ENCODE data around the gene TECPR2. TPM values are rescaled to one million over a fixed set of nuclear protein-coding genes. Genes with fewer than 3 reads are reported as not detected.
"Not testable (repeated sequence)": the region's sequence is repeated elsewhere in the genome, so short reads cannot be mapped to it uniquely, and the experiment has no call there.

The TECPR2 gene
- total RNA-seq, 1 experiment from 2014 or later, result 4.8 TPM

- no peak overlapping the region for H3K4me3 ChIP-seq
- no peaks in the 10 kb centered on the region for H3K27me3 ChIP-seq (replicated peaks)
Observed at GRCh38 chr14:102321456-102322422, 41.0 kb upstream of the TECPR2 start.

GRCh38 chr14:102323102-102323501 is 39.6 kb upstream of the TECPR2 start:
- no peak overlapping the region for H3K27ac ChIP-seq

More at GRCh38 chr14:102321456-102322422, 41.0 kb upstream of the TECPR2 start:
- Histone ChIP-seq H3K9me3 (replicated peaks) (no peaks in the 10 kb centered on the region), H3K27ac (no peak overlapping the region), H3K4me1 (replicated peaks) (peaks cover 23% of the 10 kb centered on the region), H3K36me3 (peaks cover 7% of the 10 kb centered on the region)
- no peak for DNase-seq (ENCODE audit: low read depth in 1 of 2, low spot score in 2 of 2)

GRCh38 chr14:102325791-102326345 is 36.9 kb upstream of the TECPR2 start:
- no peaks in the 10 kb centered on the region for H3K9me3 ChIP-seq (replicated peaks)
- no peaks in the 10 kb centered on the region for H3K27me3 ChIP-seq (replicated peaks)
- H3K27ac ChIP-seq, result no peak overlapping the region
- no peak for DNase-seq (ENCODE audit: low read depth in 1 of 2, low spot score in 2 of 2)
- H3K4me3 ChIP-seq, result no peak overlapping the region
- H3K36me3 ChIP-seq, result no peaks in the 10 kb centered on the region; the same call in none of the 2 replicates
- H3K4me1 ChIP-seq (replicated peaks), result no peaks in the 10 kb centered on the region

More at GRCh38 chr14:102323102-102323501, 39.6 kb upstream of the TECPR2 start:
- H3K4me3 ChIP-seq, result no peak overlapping the region
- DNase-seq (ENCODE audit: low read depth in 1 of 2, low spot score in 2 of 2), result peak; percentile 26 to 68
- H3K4me1 ChIP-seq (replicated peaks), result peaks cover 14% of the 10 kb centered on the region
- H3K27me3 ChIP-seq (replicated peaks), result no peaks in the 10 kb centered on the region
- no peaks in the 10 kb centered on the region for H3K9me3 ChIP-seq (replicated peaks)
- H3K36me3 ChIP-seq, result peaks cover 7% of the 10 kb centered on the region

DNA sequence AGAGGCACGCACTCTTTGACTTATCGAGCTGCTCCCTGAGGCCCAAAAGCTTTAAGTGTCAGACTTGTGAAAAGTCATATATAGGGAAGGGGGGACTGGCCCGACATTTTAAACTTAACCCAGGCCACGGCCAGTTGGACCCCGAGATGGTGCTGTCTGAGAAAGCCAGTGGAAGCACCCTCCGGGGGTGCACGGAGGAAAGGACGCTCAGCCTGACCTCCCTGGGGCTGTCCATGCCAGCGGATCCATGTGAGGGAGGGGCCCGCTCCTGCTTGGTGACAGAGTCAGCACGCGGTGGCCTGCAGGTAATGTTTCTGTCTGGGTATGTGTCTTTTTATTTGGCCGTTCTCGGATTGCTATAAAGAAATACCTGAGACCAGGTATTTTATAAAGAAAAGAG is 36.2 kb upstream of the TECPR2 start:
- Histone ChIP-seq H3K36me3 (peaks cover under 1% of the 10 kb centered on the region), H3K4me3 (no peak overlapping the region), H3K27ac (no peak overlapping the region), H3K4me1 (replicated peaks) (no peaks in the 10 kb centered on the region), H3K9me3 (replicated peaks) (no peaks in the 10 kb centered on the region), H3K27me3 (replicated peaks) (no peaks in the 10 kb centered on the region)
- DNase-seq (ENCODE audit: low read depth in 1 of 2, low spot score in 2 of 2), result no peak

DNA sequence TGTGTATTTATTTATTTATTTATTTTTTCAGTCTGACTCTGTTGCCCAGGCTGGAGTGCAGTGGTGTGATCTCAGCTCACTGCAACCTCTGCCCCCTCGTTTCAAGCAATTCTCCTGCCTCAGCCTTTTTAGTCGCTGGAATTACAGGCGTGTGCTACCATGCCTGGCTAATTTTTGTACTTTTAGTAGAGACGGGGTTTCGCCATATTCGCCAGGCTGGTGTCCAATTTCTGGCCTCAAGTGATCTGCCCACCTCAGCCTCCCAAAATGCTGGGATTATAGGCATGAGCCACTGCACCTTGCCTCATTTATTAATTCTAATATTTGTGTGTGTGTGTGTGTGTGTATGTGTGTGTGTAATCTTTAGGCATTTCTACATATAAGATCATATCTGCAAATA is 33.4 kb upstream of the TECPR2 start:
- not testable (repeated sequence) for H3K27me3 ChIP-seq (replicated peaks); H3K27ac ChIP-seq; DNase-seq (ENCODE audit: low read depth in 1 of 2, low spot score in 2 of 2); H3K4me1 ChIP-seq (replicated peaks); H3K4me3 ChIP-seq; H3K9me3 ChIP-seq (replicated peaks); H3K36me3 ChIP-seq

- no peak for DNase-seq (ENCODE audit: low read depth in 1 of 2, low spot score in 2 of 2)
- no peak overlapping the region for H3K4me3 ChIP-seq
- peaks cover 6% of the 10 kb centered on the region for H3K36me3 ChIP-seq
- H3K9me3 ChIP-seq (replicated peaks), result no peaks in the 10 kb centered on the region
- no peaks in the 10 kb centered on the region for H3K27me3 ChIP-seq (replicated peaks)
- no peaks in the 10 kb centered on the region for H3K4me1 ChIP-seq (replicated peaks)
- no peak overlapping the region for H3K27ac ChIP-seq
Observed at GRCh38 chr14:102330806-102331205, 31.9 kb upstream of the TECPR2 start.

GRCh38 chr14:102333390-102333789 is 29.4 kb upstream of the TECPR2 start:
- peaks cover 13% of the 10 kb centered on the region for H3K36me3 ChIP-seq
- no peaks in the 10 kb centered on the region for H3K27me3 ChIP-seq (replicated peaks)
- no peak overlapping the region for H3K4me3 ChIP-seq
- no peak for DNase-seq (ENCODE audit: low read depth in 1 of 2, low spot score in 2 of 2)
- H3K9me3 ChIP-seq (replicated peaks), result no peaks in the 10 kb centered on the region
- H3K27ac ChIP-seq, result no peak overlapping the region
- H3K4me1 ChIP-seq (replicated peaks), result no peaks in the 10 kb centered on the region

DNA sequence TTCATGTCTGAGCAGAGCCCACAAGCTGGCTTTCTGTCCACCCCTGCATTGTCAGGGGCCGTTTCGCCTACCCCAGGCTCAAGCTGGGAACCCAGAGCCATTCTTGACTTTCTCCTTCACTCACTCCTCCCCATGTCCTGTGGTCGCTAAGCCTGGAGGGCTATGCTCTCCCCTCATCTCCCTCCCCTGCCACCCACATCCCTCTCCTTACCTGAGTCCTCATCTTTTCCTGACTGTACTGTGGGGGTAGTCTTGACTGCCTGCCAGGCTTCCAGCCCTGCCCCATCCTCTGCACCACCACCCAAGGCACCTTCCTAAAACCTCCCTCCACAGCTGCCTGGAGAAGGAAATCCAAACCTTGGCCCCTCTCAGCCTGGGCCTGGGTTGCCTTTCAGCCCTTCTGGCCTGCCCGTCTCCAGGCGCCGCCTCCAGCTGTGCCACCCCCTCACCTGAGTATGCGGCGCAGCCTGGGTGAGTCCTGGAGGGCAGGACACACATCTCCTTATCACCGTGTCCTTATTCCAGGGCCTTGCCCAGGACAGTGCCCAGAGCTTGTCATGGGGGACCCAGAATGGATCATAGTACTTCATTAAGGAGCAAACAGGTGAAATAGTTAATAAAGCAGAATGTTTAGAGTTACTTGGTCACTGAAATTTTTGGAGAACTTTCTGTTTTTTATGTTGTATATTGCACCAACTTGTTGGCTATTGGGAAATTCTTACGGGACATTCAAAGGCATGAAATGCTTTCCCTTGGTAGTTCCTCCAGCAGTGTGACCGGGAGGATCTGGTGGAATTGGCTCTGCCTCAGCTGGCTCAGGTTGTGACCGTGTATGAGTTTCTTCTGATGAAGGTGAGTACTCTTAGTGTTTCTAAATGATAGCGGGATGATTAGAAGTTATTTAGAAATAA is 28.7 kb upstream of the TECPR2 start:
- no peak overlapping the region for H3K4me3 ChIP-seq
- no peaks in the 10 kb centered on the region for H3K4me1 ChIP-seq (replicated peaks)
- H3K27ac ChIP-seq, result no peak overlapping the region
- H3K9me3 ChIP-seq (replicated peaks), result no peaks in the 10 kb centered on the region
- H3K36me3 ChIP-seq, result peaks cover 19% of the 10 kb centered on the region
- no peak for DNase-seq (ENCODE audit: low read depth in 1 of 2, low spot score in 2 of 2)
- no peaks in the 10 kb centered on the region for H3K27me3 ChIP-seq (replicated peaks)

GRCh38 chr14:102335163-102335562 is 27.6 kb upstream of the TECPR2 start:
- H3K4me3 ChIP-seq, result no peak overlapping the region
- H3K9me3 ChIP-seq (replicated peaks), result no peaks in the 10 kb centered on the region
- H3K27ac ChIP-seq, result no peak overlapping the region
- H3K36me3 ChIP-seq, result peaks cover 19% of the 10 kb centered on the region
- DNase-seq (ENCODE audit: low read depth in 1 of 2, low spot score in 2 of 2), result no peak
- no peaks in the 10 kb centered on the region for H3K4me1 ChIP-seq (replicated peaks)
- no peaks in the 10 kb centered on the region for H3K27me3 ChIP-seq (replicated peaks)

- Histone ChIP-seq H3K9me3 (replicated peaks) (no peaks in the 10 kb centered on the region), H3K36me3 (peaks cover 24% of the 10 kb centered on the region), H3K4me1 (replicated peaks) (no peaks in the 10 kb centered on the region), H3K4me3 (no peak overlapping the region), H3K27me3 (replicated peaks) (no peaks in the 10 kb centered on the region), H3K27ac (no peak overlapping the region)
- no peak for DNase-seq (ENCODE audit: low read depth in 1 of 2, low spot score in 2 of 2)
Observed at GRCh38 chr14:102338724-102339123, 24.0 kb upstream of the TECPR2 start.

GRCh38 chr14:102341566-102341965 is 21.2 kb upstream of the TECPR2 start:
- H3K36me3 ChIP-seq, result peaks cover 40% of the 10 kb centered on the region
- H3K4me3 ChIP-seq, result no peak overlapping the region
- H3K27me3 ChIP-seq (replicated peaks), result no peaks in the 10 kb centered on the region
- no peak overlapping the region for H3K27ac ChIP-seq
- H3K4me1 ChIP-seq (replicated peaks), result no peaks in the 10 kb centered on the region
- no peak for DNase-seq (ENCODE audit: low read depth in 1 of 2, low spot score in 2 of 2)
- H3K9me3 ChIP-seq (replicated peaks), result no peaks in the 10 kb centered on the region

DNA sequence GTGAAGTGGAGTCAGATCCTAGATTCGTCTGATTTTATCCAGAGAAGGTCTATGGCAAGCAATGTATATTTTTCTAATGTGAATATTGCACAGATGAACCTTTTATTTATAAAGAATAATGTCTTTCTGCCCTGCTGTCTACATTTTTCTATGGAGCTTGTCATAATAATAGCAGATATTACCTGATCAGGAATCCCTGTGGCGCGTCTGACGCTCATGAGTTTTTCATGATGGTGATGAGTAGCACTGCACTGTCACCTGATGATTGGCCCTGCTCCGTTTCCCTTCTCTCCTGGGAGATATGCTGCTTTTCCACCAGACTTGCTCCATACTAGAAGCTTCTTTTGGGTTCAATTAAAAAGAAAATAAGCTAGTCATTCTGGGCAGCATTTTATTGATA is 20.5 kb upstream of the TECPR2 start:
- H3K27ac ChIP-seq, result no peak overlapping the region
- no peaks in the 10 kb centered on the region for H3K9me3 ChIP-seq (replicated peaks)
- H3K27me3 ChIP-seq (replicated peaks), result no peaks in the 10 kb centered on the region
- H3K36me3 ChIP-seq, result peaks cover 40% of the 10 kb centered on the region
- DNase-seq (ENCODE audit: low read depth in 1 of 2, low spot score in 2 of 2), result no peak
- H3K4me1 ChIP-seq (replicated peaks), result no peaks in the 10 kb centered on the region
- no peak overlapping the region for H3K4me3 ChIP-seq

DNA sequence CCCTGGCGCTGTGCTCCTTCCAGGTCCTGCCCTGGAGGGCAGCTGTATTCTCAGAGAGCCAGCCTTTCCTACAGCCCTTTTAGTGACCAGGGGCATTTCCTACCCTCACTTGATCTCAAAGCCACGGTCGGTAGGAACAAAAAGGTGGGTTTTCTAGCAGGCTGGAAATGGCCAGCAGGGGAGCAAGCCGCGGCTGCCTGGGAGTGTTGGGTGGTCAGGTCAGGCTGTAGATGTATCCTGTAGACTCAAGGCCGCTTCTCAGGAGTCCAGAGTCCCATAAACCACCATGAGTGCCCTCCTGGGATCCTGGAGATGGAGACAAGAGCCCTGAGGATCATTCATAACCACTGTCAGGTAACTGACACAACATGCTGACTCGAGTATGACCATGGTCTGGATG is 18.7 kb upstream of the TECPR2 start:
- no peak for DNase-seq (ENCODE audit: low read depth in 1 of 2, low spot score in 2 of 2)
- Histone ChIP-seq H3K36me3 (peaks cover 45% of the 10 kb centered on the region), H3K27me3 (replicated peaks) (no peaks in the 10 kb centered on the region), H3K4me3 (no peak overlapping the region), H3K9me3 (replicated peaks) (no peaks in the 10 kb centered on the region), H3K4me1 (replicated peaks) (no peaks in the 10 kb centered on the region), H3K27ac (no peak overlapping the region)

Data from SJSA1 (cell line).